GM18498 (cell line): Measurements from ENCODE around the gene CDH16.

ENCODE experiments used
- ATAC-seq: cut with Tn5 transposase; IDR thresholded peaks from one replicate; pipeline ENCODE4 v1.9.1; 2021; ENCODE audit warnings: mild to moderate bottlenecking, moderate library complexity; ENCODE audit not compliant: unreplicated experiment

CDH16 gene

DNA sequence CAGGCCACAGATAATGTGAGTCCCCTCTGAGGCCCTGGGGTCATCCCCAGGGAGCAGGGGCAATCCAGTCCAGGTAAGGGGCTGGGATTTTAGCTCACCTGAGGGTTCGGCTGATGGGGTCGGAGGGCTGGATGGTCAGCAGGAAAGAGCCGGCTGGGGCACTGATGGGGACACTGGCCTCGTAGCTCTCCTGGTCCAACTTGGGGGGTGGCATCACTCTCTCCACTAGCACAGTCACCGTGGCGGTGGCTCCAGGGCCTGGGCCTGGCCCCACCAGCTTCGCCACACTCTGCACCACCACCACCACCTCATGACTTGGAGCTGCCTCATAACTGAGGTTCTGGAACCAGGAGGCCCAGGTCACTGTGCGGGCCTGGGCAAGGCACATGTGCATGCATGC lies 6.9 kb downstream of the CDH16 start:
- ATAC-seq = no peak

- no peak for ATAC-seq
Measured at GRCh38 chr16:66911112-66911511, 7.6 kb downstream of the CDH16 start.

DNA sequence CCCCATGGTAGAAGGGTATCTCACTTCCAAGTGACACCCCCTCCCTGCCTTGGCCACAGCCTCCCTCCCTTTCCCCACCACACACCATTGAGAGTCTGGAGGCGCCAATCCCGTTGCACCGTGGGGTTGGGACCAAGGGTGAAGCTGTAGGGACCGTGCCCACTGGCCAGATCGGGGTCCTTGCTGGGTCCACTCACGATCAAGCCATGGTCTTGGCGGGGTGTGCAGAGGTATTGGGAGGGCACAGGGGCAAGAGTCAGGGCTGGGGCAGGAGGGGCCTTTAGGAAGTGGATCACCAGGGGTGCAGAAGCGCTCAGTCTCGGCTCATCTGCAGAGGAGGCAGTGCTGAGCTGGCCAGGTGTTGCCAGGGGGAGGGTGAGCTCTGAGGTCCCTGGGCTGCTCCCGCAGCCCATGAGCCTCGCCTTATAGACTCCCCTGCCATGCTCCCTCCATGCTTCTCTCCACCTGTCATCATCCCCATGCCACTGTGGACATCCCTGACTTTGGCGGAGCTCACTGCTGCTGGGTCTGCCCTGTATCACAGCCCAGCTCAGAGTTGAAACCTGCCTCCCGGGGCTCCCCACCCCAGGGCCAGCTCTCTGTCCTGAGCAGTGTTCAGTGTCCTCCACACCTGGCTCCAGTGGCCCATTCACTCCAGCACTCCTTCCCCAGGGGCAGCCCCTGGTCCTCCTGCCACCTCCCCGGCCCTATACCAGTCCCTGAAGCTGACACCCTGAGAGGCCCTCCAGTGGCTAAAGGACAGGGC lies 8.3 kb downstream of the CDH16 start:
- ATAC-seq = no peak

- no peak for ATAC-seq
Measured at GRCh38 chr16:66908762-66909559, 9.7 kb downstream of the CDH16 start.

GRCh38 chr16:66908116-66908515 lies 10.6 kb downstream of the CDH16 start:
- ATAC-seq = no peak

GRCh38 chr16:66906916-66907836 lies 11.5 kb downstream of the CDH16 start:
- ATAC-seq = no peak

DNA sequence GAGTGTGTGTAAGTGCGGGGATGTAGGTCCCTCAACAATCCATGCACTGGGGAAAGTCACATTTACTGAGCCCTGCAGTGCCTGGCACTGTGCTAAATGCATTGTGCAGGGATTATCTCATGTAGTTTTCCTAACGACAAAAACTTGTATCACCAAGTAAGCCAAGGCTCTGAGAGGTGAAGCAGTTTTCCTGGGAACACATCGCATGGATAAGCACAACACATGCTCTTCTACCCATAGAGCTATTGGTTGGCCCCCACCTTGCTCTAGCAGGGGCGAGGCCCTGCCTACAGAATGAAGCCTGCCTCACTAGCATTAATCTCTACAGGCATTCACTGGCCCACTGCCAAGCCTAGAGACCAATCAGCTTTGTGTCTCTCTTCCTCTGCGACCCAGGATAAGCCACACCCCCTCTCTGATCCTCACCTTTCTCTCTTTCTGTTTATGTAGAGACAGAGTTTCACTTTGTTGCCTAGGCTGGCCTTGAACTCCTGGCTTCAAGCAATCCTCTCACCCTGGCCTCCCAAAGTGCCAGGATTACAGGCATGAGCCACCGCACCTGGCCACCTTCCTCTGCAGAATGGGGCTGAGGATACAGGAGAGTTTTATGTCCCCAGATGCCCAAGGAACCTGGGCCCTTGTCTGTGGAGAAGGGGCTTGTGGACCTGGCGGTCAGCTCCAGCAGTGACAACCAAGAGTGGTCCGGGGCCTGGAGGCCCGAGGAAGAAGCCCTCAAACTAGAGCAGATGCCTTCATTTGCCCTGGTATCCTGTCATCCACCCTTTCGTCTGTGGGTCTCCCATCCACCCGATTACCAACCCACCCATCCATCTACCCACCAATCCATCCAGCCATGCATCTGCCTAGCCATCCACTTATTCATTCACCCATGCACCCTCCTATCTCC lies 12.8 kb downstream of the CDH16 start:
- no peak for ATAC-seq

- no peak for ATAC-seq
Measured at GRCh38 chr16:66904846-66905632, 13.6 kb downstream of the CDH16 start.

DNA sequence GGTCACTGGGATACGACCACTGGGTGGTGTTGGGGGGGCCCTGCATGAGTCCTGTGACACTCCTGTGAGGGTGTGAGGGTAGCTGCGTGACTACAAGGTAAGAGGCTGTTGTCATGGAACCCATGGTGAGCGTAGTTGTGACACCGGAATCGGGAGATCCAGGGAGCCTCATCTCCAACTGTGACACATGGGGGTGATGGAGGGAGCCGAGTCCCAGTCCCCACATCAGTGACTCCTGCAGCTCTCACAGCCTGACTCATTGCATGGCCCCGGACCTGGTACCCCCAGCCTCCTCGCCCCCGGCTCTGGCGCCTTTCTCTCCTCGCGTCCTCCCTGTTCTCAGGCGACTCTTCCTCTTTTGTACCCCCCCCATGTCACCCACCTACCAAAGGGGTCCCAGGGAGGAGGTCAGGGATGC lies 14.2 kb downstream of the CDH16 start:
- ATAC-seq = no peak

DNA sequence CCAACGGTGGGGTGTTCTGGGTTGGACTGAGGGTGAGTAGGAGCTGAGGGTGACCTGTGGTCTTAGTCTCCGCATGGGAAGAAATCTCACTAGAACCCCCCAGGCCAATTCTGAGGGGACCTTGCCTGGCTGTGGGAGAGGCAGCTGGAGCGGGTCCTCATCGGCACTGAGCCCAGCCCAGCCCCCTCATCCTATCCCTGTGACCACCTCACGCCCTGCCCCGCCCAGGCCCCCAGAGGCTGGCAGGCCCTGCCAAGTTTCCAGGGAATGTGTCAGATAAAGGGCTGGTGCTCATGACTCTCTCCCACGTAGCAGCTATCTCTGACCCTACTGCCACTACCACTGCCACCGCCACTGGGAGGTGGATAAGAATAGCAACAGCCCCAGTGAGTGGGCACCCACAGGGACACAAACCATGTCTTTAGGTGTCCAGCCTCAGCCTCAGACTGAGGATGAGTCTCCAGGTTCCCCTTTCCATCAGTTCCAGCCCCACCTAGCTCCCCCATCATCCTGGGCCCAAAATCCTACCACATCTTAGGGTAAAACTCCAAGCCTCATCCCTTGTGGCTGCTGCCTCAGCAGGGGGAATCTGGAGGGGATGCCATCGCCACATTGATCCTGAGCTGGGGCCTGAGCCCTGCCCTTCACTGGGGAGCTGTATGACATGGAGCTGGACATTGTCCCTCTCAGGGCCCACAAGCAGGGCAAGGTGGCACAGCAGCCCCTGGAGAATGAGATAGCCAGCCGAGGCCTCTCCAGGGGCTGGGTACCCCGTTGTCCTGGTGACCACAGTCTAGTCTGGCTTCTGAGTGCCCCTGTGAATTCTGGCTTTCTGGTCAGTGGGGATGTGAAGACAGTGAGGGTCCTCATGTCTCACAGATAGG lies 14.9 kb downstream of the CDH16 start:
- ATAC-seq = no peak

DNA sequence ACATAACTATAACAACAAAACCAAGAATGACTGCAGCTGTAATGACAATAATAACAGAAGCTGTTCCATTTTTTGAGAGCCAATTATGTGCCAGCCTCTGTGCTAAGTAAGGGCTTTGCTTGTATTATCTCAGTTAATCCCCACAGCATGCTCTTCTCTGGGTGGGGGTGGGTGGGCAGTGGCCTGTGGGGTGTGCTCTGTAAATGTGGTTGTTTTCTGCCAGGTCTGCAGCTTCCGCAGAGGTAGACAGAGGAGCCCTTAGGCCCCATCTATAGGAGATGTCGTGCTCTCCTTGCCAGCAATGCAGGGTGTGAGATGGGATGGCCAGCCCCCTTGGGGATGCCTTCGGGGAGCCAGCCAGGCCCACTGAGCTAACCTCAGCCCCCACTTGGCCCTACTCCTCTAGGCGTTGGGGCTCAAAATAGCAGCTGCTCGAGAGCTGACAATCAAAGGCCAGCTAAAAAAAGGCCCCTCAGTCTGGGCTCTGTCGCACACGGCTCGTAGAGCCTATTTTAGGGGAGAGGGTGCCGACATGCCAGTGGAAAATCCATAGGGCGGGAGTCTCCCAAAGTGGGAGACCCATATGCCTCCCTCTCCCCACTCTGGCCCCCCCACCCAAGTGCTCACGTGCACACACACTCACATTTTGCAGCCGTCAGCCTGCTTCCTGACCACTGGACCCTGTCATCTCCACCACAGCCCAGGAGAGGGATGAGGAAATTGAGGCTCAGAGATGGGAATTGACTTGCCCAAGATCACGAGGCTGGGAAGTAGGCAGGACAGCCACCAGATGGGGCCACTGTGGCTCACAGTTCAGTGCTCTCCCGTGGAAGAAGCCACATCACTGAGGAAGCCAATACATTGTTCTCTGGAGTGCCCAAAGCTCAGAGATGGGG lies 15.8 kb downstream of the CDH16 start:
- ATAC-seq = no peak

DNA sequence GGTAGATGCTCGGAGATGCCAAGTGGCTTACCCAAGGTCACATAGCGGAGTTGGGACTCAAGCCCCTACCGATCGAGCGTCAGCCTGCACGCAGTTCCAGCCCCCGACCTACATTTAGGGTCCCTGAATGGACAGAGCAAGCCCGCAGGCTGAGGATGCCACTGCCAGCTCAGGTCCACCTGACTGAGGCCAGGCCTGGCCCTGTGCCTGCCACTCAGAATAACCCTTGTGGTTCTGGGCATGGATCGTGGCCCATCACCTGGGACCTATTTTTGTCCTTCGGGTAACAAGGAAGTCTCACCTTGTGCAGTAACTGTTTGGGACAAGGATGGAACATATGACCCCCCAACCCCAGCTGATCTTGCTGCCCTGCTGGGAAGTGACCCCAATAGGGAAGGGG lies 17.1 kb downstream of the CDH16 start:
- ATAC-seq = no peak

DNA sequence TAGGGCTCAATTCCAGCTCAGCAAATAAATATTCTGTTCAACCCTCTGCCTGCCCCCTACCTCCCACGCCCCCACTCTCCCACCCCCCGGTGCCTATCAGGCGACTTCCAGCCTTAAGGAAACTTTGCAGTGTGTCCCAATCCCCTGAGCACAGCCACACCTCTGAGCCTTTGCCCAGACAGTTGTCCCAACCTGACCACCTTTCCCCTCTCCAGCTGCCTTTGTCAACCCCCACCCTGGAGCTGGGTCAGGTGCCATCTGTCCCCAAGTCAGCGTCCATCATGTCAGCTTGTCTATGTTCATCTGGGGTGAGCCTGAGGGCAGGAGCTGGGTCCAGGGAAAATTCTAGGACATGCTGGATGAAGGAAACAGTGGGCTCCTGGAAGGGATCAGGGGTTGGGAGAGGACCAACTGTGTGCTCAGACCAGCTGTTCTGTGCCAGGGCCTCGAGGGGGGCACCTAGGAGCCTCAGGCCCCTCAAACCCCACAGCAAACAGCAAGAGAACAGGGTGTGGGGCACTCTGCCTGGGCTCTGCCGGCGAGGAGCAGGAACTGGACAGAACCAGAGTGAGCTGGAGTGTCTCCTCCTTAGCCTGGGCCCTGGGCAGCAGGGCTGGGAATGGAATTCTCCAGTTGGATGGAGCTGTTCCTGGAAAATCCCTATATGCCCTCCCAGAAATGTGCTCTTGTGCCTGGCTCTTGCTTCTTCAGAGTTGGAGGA lies 17.8 kb downstream of the CDH16 start:
- no peak for ATAC-seq

DNA sequence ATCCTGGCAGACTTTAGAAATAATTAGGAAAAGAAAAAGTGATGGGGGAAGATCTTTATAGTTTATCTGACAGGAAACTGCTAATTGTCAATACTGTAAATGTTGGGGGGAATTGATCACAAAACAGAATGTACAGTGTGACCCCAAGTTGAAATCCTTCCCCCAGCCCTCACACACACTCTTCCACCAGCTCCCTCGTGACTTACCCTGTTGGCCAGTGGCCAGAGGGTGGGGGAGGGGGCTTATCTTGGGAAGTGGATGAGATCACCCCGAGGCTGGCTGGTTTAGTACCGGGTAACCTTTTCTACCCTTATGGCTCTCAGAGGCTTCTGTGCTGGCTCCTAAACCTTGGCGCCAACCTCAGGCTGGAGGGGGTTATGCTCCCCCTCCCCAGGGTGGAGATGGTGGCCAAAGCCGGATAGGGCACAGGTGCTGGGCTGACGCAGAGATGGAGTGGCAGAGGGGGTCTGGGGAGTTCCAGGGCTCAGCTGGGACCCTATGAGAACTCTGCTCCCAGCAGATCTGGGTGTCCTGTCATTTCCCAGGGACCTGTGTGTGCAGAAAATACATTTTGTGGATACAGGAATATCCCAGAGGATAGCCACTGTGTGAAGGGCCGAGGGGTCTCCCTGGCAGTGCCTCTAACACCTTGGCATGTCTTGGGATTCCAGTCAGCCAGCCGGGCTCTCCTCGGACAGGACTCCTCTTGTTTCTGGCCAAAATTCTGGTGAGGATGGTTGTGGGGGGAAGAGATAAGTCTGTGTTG lies 18.6 kb downstream of the CDH16 start:
- ATAC-seq = no peak

- no peak for ATAC-seq
Measured at GRCh38 chr16:66899310-66899944, 19.3 kb downstream of the CDH16 start.

GRCh38 chr16:66898933-66899309 lies 19.8 kb downstream of the CDH16 start:
- no peak for ATAC-seq
